Urinary bladder (tissue), 4 donors: Measurements from ENCODE around the gene KIF21A. TPM values are rescaled to one million over a fixed set of nuclear protein-coding genes. Genes with fewer than 3 reads are reported as not detected.
"Not testable (repeated sequence)": the region's sequence is repeated elsewhere in the genome, so short reads cannot be mapped to it uniquely, and the experiment has no call there.

Source experiments
- DNase-seq: peaks from one replicate; pipeline ENCODE4 v3.0.0-alpha.2; 2015; ENCODE audit errors: extremely low spot score
- H3K27ac ChIP-seq: one replicate; pipeline ENCODE4 v1.5.1; 2013; ENCODE audit warnings: low read depth, mild to moderate bottlenecking, moderate library complexity
- H3K36me3 ChIP-seq: one replicate; pipeline ENCODE4 v1.6.1; 2013; ENCODE audit warnings: mild to moderate bottlenecking, moderate library complexity; ENCODE audit not compliant: insufficient read depth
- H3K4me1 ChIP-seq: one replicate; pipeline ENCODE4 v1.6.1; 2013; ENCODE audit warnings: mild to moderate bottlenecking, moderate library complexity; ENCODE audit not compliant: insufficient read depth
- H3K4me3 ChIP-seq: one replicate; pipeline ENCODE4 v1.5.1; 2013; ENCODE audit warnings: low read depth, low read length
- WGBS: extraction: QIAGEN DNeasy Blood & Tissue Kit; methylation state at CpG from one replicate; pipeline ENCODE4 v1.1.7; 2013; 5-methylcytosine and 5-hydroxymethylcytosine counted together
- polyA plus RNA-seq: library from polyadenylated mRNA; stranded (reverse); fragments of 200-250 nt; gene quantifications from one replicate; pipeline ENCODE4 v1.2.3, GENCODE V29; 2013
- total RNA-seq: library from RNA; depleted of rRNA; stranded (reverse); fragments of >200 nt; gene quantifications from one replicate; pipeline ENCODE4 v1.2.3, GENCODE V29; 2014
- donor health status: healthy with polysubstance abuse.
- donor health status: healthy.

The KIF21A gene
- total and polyA plus RNA-seq, 2 donors = 10.2 to 56.3 TPM

DNA sequence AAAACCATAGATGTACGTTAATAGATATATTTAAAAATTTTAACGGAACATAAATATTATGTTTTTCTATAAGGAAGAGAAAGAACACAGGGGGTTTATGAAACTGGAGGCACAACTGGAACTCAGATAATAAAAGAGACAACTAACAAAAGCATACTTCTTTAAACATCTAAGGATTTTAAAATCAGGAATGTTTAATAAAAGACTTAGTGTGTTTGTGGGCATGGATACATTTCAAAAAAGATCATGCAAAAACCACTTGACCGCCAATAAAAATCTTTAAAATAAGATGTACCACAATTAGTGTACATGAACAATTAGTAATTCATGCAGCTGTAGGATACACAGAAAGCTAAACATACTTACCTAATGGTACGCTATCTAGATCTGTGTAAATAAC, 113.0 kb downstream of the KIF21A start:
- Histone ChIP-seq H3K4me1 (no peaks in the 10 kb centered on the region), H3K36me3 (peaks cover 4% of the 10 kb centered on the region), H3K27ac (no peak overlapping the region), H3K4me3 (no peak overlapping the region)
- DNase-seq = no peak
- 91% methylated on average over 4 of the region's 4 CpGs for WGBS

DNA sequence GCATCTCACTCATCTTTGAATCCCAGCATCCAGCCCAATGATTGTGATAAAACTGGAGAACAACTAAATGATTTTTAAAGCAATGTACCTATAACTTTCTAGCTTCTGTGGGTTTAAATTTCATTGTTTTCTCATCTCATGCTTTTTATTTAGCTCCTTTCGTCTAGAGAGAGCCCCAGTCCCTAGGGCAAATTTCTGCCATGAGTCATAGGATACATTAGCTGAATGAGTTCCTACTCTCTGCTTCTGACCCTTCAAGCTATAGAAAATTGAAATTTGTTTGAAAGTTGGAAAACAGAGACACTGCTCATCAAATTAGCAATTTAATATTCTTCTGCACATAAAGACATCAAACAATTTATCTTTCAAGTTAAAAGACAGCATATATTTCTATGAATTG, 113.9 kb downstream of the KIF21A start:
- WGBS = 55% methylated on average over 1 of the region's 1 CpG
- DNase-seq = no peak

DNA sequence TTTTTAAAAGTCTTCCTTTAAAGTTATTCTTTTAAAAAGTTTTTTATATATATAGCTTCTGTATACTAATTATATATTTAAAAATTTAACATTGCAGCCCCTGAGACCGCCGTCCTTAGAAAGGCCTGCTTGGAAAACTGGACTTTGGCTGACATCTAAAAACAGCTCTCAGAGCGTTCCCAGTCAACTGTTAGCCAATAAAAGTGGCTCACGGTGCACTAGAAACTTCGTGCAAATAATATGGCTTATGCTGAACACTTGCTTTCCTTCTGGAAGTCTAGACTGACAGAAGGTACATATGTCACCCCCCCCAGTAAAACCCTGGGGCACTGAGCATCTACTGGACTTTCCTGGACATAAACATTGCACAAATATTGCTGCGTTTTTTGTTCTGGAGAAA, 115.0 kb downstream of the KIF21A start:
- 20% methylated on average over 6 of the region's 6 CpGs for WGBS
- no peak overlapping the region for H3K4me3 ChIP-seq
- H3K4me1 ChIP-seq = no peaks in the 10 kb centered on the region
- H3K36me3 ChIP-seq = peaks cover 4% of the 10 kb centered on the region
- H3K27ac ChIP-seq = no peak overlapping the region
- DNase-seq = no peak

More for the DNA sequence above, 113.9 kb downstream of the KIF21A start:
- H3K36me3 ChIP-seq = peaks cover 4% of the 10 kb centered on the region
- H3K4me1 ChIP-seq = no peaks in the 10 kb centered on the region
- H3K27ac ChIP-seq = no peak overlapping the region
- no peak overlapping the region for H3K4me3 ChIP-seq

DNA sequence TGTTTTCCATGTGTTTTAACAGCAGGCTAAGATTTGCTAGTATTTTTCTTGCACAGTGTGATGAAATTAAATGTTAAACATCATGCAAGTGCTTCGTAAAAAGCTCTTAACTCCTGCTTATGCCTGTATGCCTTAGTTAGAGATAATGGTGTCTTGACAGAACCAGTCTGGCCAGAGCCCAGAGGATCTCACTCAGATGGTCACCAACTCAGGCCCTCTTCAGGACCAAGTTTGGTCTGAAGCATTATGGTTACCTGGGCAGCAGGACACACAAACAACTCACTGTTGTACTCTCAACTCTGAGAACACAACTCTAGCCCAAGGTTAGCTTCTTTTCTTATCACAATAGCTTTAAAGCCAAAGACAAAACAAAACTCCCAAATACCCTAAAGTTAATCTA, 115.4 kb downstream of the KIF21A start:
- no peak overlapping the region for H3K27ac ChIP-seq
- no peak overlapping the region for H3K4me3 ChIP-seq
- no peak for DNase-seq
- WGBS = 35% methylated on average over 1 of the region's 1 CpG
- H3K36me3 ChIP-seq = peaks cover 4% of the 10 kb centered on the region
- no peaks in the 10 kb centered on the region for H3K4me1 ChIP-seq

DNA sequence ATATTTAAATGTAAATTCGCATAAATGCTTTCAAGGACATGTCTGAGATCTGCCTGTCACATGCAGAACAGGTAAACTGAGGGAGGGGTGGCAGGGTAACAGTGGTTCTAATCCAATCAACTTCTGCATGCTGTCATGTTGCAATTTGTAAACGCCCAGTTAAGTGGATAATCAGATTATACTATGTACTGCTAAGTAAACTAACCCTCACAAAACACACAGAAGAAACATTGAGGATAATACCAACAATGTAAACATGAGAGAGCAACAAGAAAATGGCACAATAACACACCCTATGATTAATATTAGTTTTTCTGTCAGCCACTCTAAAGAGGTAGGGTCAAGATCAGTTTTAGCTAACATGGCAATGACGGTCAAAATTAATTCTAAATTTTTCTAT, 123.7 kb downstream of the KIF21A start:
- H3K4me1 ChIP-seq = no peaks in the 10 kb centered on the region
- WGBS = 89% methylated on average over 3 of the region's 3 CpGs
- DNase-seq = no peak
- no peaks in the 10 kb centered on the region for H3K36me3 ChIP-seq
- no peak overlapping the region for H3K27ac ChIP-seq
- H3K4me3 ChIP-seq = no peak overlapping the region

DNA sequence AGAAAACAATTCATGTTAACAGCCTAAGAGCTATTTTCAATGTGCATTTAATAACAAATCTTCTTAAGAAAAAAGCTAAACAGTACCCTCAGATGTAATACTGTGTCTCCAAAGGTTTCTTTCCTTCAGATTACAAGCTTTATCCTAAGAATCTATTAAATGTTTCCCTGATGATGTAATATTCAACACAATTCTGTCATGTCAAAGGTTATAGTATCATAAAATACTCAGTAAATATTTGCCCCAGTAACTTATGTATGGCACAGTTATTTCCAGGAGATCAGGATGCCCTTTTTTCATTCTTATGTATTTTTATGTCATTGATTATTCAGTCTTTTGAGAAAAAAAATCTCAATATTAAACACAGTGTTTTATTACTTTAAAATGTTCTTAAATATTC, 128.4 kb downstream of the KIF21A start:
- no peaks in the 10 kb centered on the region for H3K36me3 ChIP-seq
- H3K4me3 ChIP-seq = no peak overlapping the region
- DNase-seq = no peak
- H3K4me1 ChIP-seq = no peaks in the 10 kb centered on the region
- H3K27ac ChIP-seq = no peak overlapping the region

DNA sequence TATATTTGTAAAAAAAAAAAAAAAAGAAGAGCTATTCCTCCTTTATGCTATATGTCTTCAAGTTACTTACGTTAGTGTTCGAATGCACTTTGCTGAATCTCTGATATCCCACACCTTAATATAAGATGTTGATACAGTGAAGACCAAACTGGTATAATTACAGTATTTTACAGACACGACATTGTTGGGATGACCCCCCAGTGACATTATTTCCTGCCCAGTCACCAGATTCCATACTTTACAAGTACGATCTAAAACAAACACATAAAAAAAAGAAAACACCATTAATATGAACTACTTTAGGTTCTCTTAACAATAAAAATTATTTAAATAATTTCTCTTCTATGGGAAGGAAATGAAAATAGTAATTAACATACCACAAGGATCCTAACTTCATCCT, 133.4 kb downstream of the KIF21A start:
- H3K36me3 ChIP-seq = no peaks in the 10 kb centered on the region
- no peak for DNase-seq
- WGBS = 79% methylated on average over 4 of the region's 4 CpGs
- H3K4me1 ChIP-seq = no peaks in the 10 kb centered on the region
- no peak overlapping the region for H3K27ac ChIP-seq
- no peak overlapping the region for H3K4me3 ChIP-seq

DNA sequence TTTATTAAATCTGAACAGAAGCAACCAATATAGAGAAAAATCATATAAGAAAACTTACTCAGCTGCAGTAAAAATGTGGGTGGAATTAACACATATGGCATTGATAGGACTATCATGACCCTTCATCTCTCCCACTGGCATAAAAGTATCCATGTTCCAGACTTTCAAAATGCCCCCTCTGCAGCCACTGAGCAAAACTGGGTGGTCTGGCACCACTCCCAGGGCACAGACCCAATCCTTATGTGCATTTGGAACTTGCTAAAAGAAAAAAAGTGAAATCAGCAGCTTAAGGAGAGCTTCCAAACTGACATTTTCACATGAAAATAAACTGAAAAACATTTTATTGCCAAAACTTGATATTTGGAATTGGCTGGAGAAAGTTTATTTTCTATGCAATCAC, 141.5 kb downstream of the KIF21A start:
- no peaks in the 10 kb centered on the region for H3K36me3 ChIP-seq
- H3K27ac ChIP-seq = no peak overlapping the region
- no peaks in the 10 kb centered on the region for H3K4me1 ChIP-seq
- DNase-seq = no peak
- no peak overlapping the region for H3K4me3 ChIP-seq

DNA sequence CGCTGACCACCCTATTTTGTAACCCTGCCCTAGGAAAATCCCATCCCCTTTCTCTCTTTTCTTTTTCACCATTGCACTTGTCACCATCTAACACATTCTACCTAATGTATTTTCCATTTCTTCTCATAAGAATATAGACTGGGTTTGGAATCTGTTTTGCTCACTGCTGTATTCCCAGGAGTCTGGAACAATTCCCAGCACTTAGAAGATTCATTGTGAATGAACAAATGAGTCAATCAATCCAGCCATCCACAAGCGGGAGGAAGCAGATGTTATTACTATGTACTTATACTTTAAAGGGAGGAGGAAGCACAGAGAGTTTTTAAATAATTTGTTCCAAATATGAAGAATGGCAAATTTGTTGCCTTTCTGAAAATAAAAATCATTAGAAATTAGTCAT, 142.1 kb downstream of the KIF21A start:
- Histone ChIP-seq H3K4me1 (no peaks in the 10 kb centered on the region), H3K36me3 (no peaks in the 10 kb centered on the region), H3K4me3 (no peak overlapping the region), H3K27ac (no peak overlapping the region)
- 80% methylated on average over 2 of the region's 2 CpGs for WGBS
- no peak for DNase-seq

DNA sequence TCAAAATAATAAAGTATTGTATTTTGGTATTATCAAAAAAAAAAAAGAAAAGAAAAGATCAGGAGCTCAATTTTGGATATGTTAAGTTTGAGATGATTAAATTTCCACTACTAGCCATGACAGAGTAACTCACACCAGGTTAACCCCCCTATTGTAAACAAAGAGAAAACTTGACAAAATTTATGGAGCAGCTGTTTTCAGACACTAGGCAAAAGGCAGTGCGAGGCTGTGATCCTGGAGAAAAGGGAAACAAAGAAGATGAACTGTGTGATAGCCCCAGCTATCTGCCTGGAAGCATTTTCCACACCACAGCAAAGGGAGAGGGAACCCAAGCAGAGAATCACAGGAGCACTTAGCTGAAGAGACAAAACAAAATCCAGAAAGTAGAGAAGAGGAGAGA, 145.0 kb downstream of the KIF21A start:
- Histone ChIP-seq H3K36me3 (no peaks in the 10 kb centered on the region), H3K27ac (no peak overlapping the region), H3K4me1 (no peaks in the 10 kb centered on the region), H3K4me3 (no peak overlapping the region)
- WGBS = 32% methylated on average over 1 of the region's 1 CpG
- no peak for DNase-seq

DNA sequence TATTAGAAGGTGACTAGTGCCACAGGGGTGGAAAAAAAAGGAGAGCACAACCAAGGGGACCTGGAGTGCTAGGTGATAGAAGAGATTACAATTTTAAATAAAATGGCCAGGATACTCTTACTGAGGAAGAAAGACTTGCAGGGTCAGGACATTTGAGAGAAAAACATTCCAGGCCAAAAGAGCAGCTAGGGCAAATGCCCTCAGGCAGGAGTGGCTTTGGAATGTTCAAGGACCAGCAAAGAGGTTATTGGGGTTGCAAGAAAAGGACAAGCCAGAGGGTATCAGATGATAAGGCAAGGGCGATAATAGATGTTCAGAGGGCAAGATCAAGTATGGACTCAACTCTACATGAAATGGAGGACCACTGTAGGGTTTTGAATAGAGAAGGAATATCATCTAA, 146.4 kb downstream of the KIF21A start:
- no peak overlapping the region for H3K27ac ChIP-seq

DNA sequence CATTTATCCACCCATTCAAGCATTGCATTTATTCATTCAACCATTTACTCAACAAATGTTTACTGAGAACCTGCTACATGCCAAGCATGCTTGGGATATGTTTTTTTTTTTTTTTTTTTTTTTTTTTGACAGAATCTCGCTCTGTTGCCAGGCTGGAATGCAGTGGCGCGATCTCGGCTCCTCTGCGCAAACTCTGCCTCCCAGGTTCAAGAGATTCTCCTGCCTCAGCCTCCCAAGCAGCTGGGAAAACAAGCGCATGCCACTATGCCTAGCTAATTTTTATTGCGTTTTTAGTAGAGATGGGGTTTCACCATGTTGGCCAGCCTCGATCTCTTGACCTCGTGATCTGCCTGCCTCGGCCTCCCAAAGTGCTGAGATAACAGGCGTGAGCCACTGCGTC, 147.3 kb downstream of the KIF21A start:
- H3K4me1 ChIP-seq, H3K4me3 ChIP-seq, H3K27ac ChIP-seq, H3K36me3 ChIP-seq, DNase-seq: not testable (repeated sequence)
- 95% methylated on average over 12 of the region's 12 CpGs for WGBS

More for the DNA sequence above, 146.4 kb downstream of the KIF21A start:
- 96% methylated on average over 1 of the region's 1 CpG for whole genome bisulfite sequencing
- DNase-seq = no peak
- Histone ChIP-seq H3K36me3 (no peaks in the 10 kb centered on the region), H3K4me1 (no peaks in the 10 kb centered on the region), H3K4me3 (no peak overlapping the region)

DNA sequence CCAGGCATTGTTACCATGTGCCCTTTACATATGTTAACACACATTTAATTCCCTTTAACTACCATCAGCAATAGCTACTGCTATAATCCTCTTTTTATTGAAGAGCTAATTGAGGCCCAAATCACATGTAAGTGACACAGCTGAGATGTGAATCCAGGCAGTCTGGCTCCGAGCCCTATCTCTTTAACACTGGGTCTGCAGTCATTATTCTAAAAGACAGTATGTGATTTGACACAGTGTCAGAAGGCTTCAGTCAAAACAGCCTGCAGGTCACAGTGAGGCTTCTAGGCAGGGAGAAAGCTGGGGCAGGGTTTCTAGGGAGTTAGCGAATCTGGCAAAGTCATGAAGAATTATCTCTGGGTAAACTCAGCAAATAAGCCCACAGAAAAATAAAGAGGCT, 148.2 kb downstream of the KIF21A start:
- Histone ChIP-seq H3K36me3 (no peaks in the 10 kb centered on the region), H3K4me1 (no peaks in the 10 kb centered on the region), H3K27ac (no peak overlapping the region), H3K4me3 (no peak overlapping the region)
- WGBS = 59% methylated on average over 2 of the region's 2 CpGs
- DNase-seq = no peak

DNA sequence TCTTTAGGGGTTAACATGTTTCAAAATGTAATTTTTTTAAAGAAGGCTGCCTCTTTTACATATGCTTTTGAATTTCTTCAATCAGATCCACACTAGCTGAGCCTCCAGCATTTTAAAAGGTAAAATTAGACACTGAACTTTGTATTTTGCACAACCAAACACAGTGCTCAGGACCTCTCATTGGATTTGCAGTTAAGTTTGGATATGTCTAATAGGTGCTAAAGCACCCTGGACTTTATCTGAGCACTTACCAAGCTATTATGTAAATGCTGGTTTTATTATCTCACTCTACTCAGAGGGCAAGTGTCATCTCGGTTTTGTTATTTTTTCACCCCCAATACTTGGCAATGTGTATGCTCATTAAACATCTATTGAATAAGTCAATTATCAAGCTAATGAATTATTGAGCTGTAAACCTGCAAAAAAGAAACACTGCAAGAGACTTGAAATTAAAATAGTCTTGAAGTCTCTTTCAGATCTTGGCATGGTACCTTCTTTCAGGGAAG, 150.7 kb downstream of the KIF21A start:
- Histone ChIP-seq H3K4me1 (no peaks in the 10 kb centered on the region), H3K27ac (no peak overlapping the region), H3K4me3 (no peak overlapping the region), H3K36me3 (no peaks in the 10 kb centered on the region)
- 51% methylated on average over 1 of the region's 1 CpG for WGBS
- no peak for DNase-seq

DNA sequence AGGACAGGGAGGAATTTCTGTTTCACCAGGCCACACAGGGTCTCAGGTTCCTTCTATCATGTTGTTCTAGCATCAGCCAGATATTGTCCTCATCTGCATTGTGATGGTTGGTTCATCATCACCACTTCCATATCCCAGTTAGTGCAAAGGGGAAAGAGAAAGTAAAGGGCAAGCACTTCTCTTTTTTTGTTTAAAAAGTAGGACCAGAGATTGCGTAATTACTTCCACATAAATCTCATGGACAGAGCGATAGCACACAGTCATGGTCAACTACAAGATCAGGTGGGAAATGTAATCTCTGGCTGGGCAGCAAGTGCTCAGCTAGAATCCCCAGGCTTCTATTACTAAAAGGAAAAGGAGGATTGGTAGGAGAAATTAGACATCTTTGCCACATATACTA, 155.1 kb downstream of the KIF21A start:
- Histone ChIP-seq H3K36me3 (no peaks in the 10 kb centered on the region), H3K4me3 (no peak overlapping the region), H3K4me1 (no peaks in the 10 kb centered on the region), H3K27ac (no peak overlapping the region)
- WGBS = 61% methylated on average over 2 of the region's 2 CpGs
- no peak for DNase-seq
